Aorta (tissue), 5 donors: Measurements from ENCODE around the gene NTSR1. TPM values are rescaled to one million over a fixed set of nuclear protein-coding genes. Genes with fewer than 3 reads are reported as not detected.

Source experiments
- ATAC-seq: fragments of 200-7000 bp; cut with Tn5 transposase; one replicate; pipeline ENCODE4 v1.9.1; 2022; ENCODE audit warnings: moderate library complexity; ENCODE audit not compliant: low FRiP score
- DNase-seq, 2 donors: peaks; one replicate each; pipeline ENCODE4 v3.0.0-alpha.2; 2020
- H3K27ac ChIP-seq, 2 donors: one replicate each; pipeline ENCODE4 v1.5.1; 2013; ENCODE audit warnings: low read length in 2 of 2, mild to moderate bottlenecking in 2 of 2, moderate library complexity in 2 of 2, control low read depth in 1 of 2, inconsistent platforms in 1 of 2, low read depth in 1 of 2
- H3K27me3 ChIP-seq, 2 donors: one replicate each; pipeline ENCODE4 v1.6.1; 2013; ENCODE audit warnings: control low read depth in 1 of 2, low read length in 1 of 2, mild to moderate bottlenecking in 1 of 2, moderate library complexity in 1 of 2; ENCODE audit not compliant: insufficient read depth in 2 of 2, control insufficient read depth in 1 of 2
- H3K36me3 ChIP-seq, 2 donors: one replicate each; pipeline ENCODE4 v1.6.1; 2013; ENCODE audit warnings: control low read depth in 1 of 2, low read length in 1 of 2, mild to moderate bottlenecking in 1 of 2; ENCODE audit not compliant: insufficient read depth in 2 of 2, control insufficient read depth in 1 of 2
- H3K4me1 ChIP-seq, 2 donors: one replicate each; pipeline ENCODE4 v1.6.1; 2013; ENCODE audit warnings: low read length in 2 of 2, control low read depth in 1 of 2, mild to moderate bottlenecking in 1 of 2, moderate library complexity in 1 of 2; ENCODE audit not compliant: insufficient read depth in 2 of 2, control insufficient read depth in 1 of 2
- H3K4me3 ChIP-seq, 2 donors: one replicate each; pipeline ENCODE4 v1.5.1; 2013; ENCODE audit warnings: low read length in 2 of 2, control low read depth in 1 of 2, mild to moderate bottlenecking in 1 of 2
- H3K9me3 ChIP-seq: one replicate; pipeline ENCODE4 v1.6.1; 2013; ENCODE audit warnings: mild to moderate bottlenecking, low read length; ENCODE audit not compliant: control insufficient read depth
- WGBS, 2 donors: extraction: QIAGEN DNeasy Blood & Tissue Kit; methylation state at CpG; one replicate each; pipeline ENCODE4 v1.1.7; 2013; 5-methylcytosine and 5-hydroxymethylcytosine counted together
- intact Hi-C, 2 donors: fragments of 100-400 bp; cut with DNase I; formaldehyde crosslinking; loops; one replicate each; pipeline versions ENCODE4 v1.14.2 to v1.15.0; 2022
- polyA plus RNA-seq, 2 donors: library from polyadenylated mRNA; stranded (reverse); fragments of 200-250 nt; gene quantifications; one replicate each; pipeline ENCODE4 v1.2.3, GENCODE V29; 2013
- total RNA-seq, 2 donors: library from RNA; stranded (reverse); fragmentation: NEBNext Ultra II Directional; extraction: Animal tissue kit (Norgen Biotek cat#: 25700); gene quantifications; one replicate each; pipeline ENCODE4 v1.2.1, GENCODE V29; 2021
- donor health status: healthy with polysubstance abuse.
- donor health status: Bipolar disorder and iron deficiency.
- donor health status: DM: no; HTN: no; CAD: no.
- donor health status: DM: no; HTN: no; CAD: no.
- donor health status: DM: yes; HTN: yes; CAD: no.

The NTSR1 gene
- total and polyA plus RNA-seq, 4 donors, result not detected

DNA sequence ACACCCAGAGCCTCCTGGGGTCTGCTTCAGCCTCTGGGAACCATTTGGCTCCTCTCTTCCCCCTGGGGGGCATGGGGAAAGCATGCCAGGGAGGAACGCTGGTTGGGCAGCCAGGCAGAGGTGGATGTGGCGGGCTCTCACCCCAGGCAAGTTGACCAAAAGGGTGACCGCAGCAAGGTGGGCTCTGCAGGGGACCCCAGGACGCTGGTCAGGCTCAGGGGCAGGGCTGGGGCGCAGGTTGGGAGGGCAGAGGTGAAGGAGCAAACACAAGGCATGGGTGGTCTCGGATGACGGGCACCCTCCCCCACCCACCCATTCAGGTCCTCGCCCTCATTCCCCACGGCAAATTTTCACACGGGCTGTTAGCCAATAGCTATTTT is 57.4 kb downstream of the NTSR1 start:
- ATAC-seq (no peak), DNase-seq (peak; percentile 31 to 52)
- intact Hi-C loops, result no loop called here
- Histone ChIP-seq H3K27me3 (no peaks in the 10 kb centered on the region), H3K4me1 (no peaks in the 10 kb centered on the region), H3K27ac (no peak overlapping the region), H3K4me3 (no peak overlapping the region), H3K9me3 (no peaks in the 10 kb centered on the region), H3K36me3 (no peaks in the 10 kb centered on the region)
- 32 to 33% methylated on average over 10 of the region's 10 CpGs for WGBS, 2 donors

DNA sequence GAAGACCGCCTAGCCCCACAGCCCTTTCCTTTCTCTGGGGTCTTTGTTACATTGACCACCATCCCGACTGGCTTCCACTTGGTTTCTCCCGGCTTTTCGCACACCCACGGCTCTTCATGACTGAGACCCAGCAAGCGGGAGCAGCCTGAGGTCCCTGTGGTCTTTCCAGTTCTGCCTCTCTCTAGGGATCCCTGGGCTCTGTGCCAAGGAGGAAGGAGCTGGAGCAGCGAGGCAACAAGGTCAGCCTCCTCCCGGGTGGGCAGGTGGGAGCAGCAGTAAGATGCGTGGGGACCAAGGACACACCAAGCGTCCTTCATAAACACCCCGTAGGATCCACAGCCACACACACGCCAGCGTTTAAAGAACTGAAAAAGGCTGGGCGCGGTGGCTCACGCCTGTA is 58.1 kb downstream of the NTSR1 start:
- Histone ChIP-seq H3K9me3 (no peaks in the 10 kb centered on the region), H3K27ac (no peak overlapping the region), H3K27me3 (no peaks in the 10 kb centered on the region), H3K4me1 (no peaks in the 10 kb centered on the region), H3K4me3 (no peak overlapping the region), H3K36me3 (no peaks in the 10 kb centered on the region)
- ATAC-seq (no peak), DNase-seq (peak; percentile 41 to 59)
- 46 to 48% methylated on average over 16 of the region's 16 CpGs for WGBS, 2 donors
- intact Hi-C loops, result no loop called here

DNA sequence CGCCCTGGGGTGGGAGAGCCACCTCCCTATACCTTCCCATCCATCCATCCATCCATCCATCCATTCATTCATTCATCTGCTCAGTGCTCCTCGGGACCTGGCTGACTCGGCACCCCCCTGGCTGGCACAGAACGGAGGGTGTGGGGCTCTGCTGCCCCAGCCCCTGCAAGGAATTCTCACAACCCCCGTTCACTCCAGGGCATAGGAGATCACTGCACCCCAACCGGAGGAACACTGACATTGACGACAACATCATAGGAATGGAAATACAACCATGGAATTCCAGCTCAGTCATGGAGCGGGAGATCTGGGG is 59.6 kb downstream of the NTSR1 start:
- H3K9me3 ChIP-seq, result no peaks in the 10 kb centered on the region
- H3K4me3 ChIP-seq, result no peak overlapping the region
- WGBS, 2 donors, result 55 to 67% methylated on average over 8 of the region's 8 CpGs
- intact Hi-C loops, result no loop called here
- DNase-seq (peak; percentile 28 to 30), ATAC-seq (no peak)
- H3K27ac ChIP-seq, result no peak overlapping the region
- H3K27me3 ChIP-seq, result no peaks in the 10 kb centered on the region
- H3K4me1 ChIP-seq, result no peaks in the 10 kb centered on the region
- H3K36me3 ChIP-seq, result no peaks in the 10 kb centered on the region

DNA sequence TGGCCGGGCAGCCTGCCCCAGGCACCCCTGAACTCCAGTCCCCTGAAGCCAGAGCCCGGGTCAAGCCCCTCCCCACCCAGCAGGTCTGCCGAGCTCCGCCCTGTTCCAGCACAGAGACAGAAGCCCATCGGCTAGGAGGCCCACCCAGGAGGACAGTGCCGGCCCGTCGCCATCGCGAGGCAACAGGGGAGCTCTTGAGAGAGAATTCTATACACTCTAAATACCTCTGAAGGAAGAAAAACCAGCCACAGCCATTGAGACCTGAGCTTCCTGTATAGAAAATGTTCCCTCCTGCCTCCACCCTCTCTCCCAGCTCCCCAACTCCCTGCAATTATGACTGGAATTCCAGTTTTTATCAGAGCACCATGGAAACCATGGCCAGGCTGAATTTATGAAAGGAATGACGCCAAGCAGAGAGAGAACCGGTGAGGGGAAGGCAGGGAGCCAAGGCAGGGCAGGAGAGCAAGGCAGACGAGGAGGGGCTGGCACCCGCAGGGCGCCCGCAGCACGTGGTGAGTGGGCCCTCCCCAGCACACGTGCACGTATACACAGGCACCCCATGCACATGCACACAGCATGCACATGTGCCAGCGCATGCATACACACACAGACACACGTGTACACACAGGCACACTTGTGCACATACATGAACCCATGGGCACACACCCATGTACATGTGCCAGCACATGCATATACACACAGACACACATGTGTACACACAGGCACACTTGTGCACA is 60.1 kb downstream of the NTSR1 start:
- H3K27ac ChIP-seq, result no peak overlapping the region
- no peaks in the 10 kb centered on the region for H3K36me3 ChIP-seq
- ATAC-seq (no peak), DNase-seq (peak; percentile 47 to 69)
- no peaks in the 10 kb centered on the region for H3K4me1 ChIP-seq
- H3K27me3 ChIP-seq, result no peaks in the 10 kb centered on the region
- H3K9me3 ChIP-seq, result no peaks in the 10 kb centered on the region
- no peak overlapping the region for H3K4me3 ChIP-seq
- intact Hi-C loops, result no loop called here
- WGBS, 2 donors, result 15% methylated on average over 21 of the region's 21 CpGs

DNA sequence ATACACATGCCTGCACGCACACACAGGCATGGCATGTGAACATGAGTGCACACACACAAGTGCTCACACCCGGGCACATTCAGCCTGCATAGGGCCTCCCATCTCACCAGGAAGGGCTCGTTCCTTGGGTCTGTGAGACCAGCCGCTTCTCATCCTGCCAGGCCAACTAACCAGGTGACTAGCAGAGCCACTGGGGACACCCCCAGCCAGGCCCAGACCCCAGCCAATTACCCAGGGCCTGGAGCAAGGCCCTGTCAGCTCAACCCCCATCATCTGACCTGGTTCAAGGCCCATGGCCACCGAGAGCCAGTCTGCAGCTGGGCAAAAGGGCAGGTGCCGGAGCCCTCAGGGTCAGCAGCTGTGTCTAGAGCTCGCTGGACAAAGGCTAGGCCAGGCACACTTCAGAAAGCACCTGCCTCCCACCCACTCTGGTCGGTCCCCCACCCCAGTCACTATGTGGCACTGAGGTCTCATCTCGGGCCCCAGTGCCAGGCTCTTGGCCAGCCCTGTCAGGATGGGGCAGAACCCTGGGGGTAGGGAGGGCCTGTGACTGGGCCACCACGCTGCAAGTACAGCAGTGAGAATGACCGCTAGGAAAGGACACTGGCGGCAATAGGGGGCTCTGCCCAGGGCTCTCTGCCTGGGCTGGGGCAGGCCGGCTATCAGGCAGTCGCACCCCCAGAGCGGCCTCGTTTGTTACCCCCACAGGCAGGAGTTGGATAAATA is 60.9 kb downstream of the NTSR1 start:
- DNase-seq (peak; percentile 36 to 57), ATAC-seq (no peak)
- Histone ChIP-seq H3K4me3 (no peak overlapping the region), H3K4me1 (no peaks in the 10 kb centered on the region), H3K36me3 (no peaks in the 10 kb centered on the region), H3K27ac (no peak overlapping the region), H3K27me3 (no peaks in the 10 kb centered on the region), H3K9me3 (no peaks in the 10 kb centered on the region)
- WGBS, 2 donors, result 92 to 93% methylated on average over 16 of the region's 16 CpGs
- intact Hi-C loops, result no loop called here

DNA sequence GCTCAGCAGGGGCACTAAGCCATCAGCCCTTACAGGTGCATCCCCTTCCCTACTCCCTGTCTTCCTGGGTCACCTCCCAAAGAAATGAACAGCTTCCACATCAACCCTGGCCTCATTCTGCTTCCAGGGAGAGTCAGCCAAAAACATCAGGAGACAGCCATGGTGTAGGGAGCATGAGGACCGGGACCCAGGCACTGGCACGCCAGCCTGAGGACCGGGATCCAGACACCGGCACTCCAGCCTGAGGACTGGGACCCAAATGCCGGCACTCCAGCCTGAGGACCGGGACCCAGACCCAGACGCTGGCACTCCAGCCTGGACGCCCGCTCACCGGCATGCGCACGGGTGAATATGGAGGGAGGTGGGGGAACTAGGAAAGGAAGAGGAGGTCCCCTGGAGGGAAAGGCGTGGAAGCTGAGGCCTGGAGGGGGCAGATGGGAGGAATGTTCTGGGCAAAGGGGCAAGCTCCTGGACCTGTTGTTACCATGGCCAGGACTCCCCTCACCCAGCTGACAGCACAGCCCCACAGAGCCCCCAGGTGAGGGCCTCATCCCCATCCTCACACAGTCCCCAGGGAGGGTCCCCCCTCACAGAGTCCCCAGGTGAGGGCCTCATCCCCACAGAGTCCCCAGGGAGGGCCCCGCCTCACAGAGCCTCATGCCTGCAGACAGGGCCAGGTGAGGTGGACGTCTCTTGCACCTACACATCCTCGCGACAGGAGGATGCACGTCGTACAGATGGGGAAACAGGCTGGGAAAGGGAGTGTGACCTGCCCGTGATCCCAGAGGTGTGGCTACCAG is 61.7 kb downstream of the NTSR1 start:
- no peaks in the 10 kb centered on the region for H3K9me3 ChIP-seq
- no peaks in the 10 kb centered on the region for H3K4me1 ChIP-seq
- no peak for ATAC-seq
- no peaks in the 10 kb centered on the region for H3K27me3 ChIP-seq
- WGBS, 2 donors, result 91% methylated on average over 17 to 20 of the region's 20 CpGs
- intact Hi-C loops, result no loop called here
- DNase-seq, result peak; percentile 40 to 66
- H3K4me3 ChIP-seq, result no peak overlapping the region
- no peaks in the 10 kb centered on the region for H3K36me3 ChIP-seq
- no peak overlapping the region for H3K27ac ChIP-seq

DNA sequence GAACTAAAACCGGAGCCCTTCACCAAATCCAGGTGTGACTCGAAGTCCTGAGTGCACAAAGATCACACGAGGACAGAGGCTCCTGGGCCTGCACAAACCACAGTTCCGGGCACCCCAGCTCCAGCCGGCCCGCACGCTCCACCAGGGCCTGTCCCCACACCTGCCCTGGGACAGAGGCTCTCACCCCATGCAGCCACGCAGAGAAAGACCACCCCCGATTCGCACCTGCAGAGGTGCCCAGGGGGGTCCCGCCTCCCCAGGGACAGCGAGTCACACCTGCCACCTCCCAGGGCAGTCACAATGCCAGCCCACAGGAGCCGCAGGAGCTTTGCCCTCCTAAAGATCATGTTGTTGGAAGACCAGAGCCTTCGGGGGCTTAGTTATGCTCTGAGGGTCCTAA is 62.3 kb downstream of the NTSR1 start:
- H3K27ac ChIP-seq, result no peak overlapping the region
- ATAC-seq (no peak), DNase-seq (peak; percentile 22 to 74)
- intact Hi-C loops, result no loop called here
- no peaks in the 10 kb centered on the region for H3K27me3 ChIP-seq
- no peak overlapping the region for H3K4me3 ChIP-seq
- WGBS, 2 donors, result 94% methylated on average over 14 of the region's 14 CpGs
- no peaks in the 10 kb centered on the region for H3K4me1 ChIP-seq
- H3K36me3 ChIP-seq, result no peaks in the 10 kb centered on the region
- H3K9me3 ChIP-seq, result no peaks in the 10 kb centered on the region

DNA sequence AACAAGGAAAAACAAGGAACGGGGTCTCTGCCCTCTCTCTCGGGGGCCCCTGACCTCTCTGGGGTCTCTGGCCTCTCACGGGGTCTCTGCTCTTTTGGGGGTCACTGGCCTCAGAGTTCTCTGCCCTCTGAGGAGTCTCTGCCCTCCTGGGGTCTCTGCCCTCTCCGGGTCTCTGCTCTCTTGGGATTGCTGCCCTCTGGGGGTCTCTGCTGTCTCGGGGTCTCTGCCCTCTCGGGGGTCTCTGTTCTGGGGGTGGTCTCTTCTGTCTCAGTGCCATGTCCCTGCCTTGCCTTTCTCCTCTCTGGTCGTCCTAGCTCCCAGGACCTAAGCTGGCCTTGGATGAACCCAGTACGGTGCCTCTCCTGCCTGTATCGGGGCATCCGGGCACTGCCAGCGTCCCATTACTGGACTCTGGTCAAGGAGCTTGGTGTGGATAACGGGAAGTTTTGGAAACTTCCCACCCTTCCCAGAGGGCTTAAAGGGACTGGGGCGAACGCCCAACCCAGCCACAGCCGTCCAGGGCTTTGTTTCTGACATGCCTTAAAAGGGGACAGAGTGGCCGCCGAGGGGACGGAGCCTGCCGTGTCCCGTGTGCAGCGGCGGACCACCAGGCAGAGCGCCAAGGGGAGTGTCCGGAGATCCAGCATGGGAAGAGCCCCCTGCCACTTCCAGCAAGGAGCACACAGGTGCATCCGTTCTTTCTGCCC is 62.9 kb downstream of the NTSR1 start:
- ATAC-seq (no peak), DNase-seq (peak; percentile 34 to 57)
- no peaks in the 10 kb centered on the region for H3K9me3 ChIP-seq
- H3K27me3 ChIP-seq, result no peaks in the 10 kb centered on the region
- intact Hi-C loops, result no loop called here
- H3K4me3 ChIP-seq, result no peak overlapping the region
- WGBS, 2 donors, result 29 to 36% methylated on average over 25 of the region's 25 CpGs
- no peaks in the 10 kb centered on the region for H3K36me3 ChIP-seq
- no peak overlapping the region for H3K27ac ChIP-seq
- no peaks in the 10 kb centered on the region for H3K4me1 ChIP-seq
